ENCODE measurements around the gene EBF4. TPM values are rescaled to one million over a fixed set of nuclear protein-coding genes. Genes with fewer than 3 reads are reported as not detected.

The EBF4 gene
- total RNA-seq, 2 experiments from 2014 or later = 0.27 to 0.64 TPM

DNA sequence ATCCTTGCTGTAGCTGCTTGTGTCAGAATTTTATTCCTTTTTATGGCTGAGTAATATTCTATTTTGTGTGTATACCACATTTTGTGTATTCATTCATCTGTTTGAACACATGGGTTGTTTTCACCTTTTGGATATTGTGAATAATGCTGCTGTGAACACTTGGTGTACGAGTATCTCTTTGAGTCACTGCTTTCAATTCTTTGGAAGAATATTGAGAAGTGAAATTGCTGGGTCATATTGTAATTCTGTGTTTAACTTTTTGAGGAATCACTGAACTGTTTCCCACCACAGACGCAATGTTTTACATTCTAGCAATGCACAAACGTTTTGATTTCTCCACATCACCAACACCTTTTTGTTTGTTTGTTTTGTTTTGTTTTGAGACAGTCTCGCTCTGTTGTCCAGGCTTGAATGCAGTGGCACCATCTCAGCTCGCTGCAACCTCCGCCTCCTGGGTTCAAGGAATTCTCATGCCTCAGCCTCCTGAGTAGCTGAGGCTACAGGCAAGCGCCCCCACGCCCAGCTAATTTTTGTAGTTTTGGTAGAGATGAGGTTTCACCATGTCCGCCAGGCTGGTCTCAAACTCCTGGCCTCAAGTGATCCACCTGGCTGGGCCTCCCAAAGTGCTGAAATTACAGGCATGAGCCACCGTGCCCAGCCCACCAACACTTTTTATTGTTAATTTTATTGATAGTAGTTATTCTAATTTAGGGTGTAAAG, 86.2 kb downstream of the EBF4 start:
- POLR2A ChIA-PET = no interaction called here
- peaks cover 21% of the 10 kb centered on the region for H3K27me3 Mint-ChIP-seq
- DNase-seq = no peak
- H3K27ac Mint-ChIP-seq = no peak overlapping the region
- H3K4me1 Mint-ChIP-seq = peaks cover 1% of the 10 kb centered on the region
- CTCF ChIA-PET = no interaction called here
- H3K4me3 Mint-ChIP-seq = no peak overlapping the region
- H3K36me3 Mint-ChIP-seq (ENCODE audit: low read depth) = no peaks in the 10 kb centered on the region
- peaks cover 3% of the 10 kb centered on the region for H3K9me3 Mint-ChIP-seq

DNA sequence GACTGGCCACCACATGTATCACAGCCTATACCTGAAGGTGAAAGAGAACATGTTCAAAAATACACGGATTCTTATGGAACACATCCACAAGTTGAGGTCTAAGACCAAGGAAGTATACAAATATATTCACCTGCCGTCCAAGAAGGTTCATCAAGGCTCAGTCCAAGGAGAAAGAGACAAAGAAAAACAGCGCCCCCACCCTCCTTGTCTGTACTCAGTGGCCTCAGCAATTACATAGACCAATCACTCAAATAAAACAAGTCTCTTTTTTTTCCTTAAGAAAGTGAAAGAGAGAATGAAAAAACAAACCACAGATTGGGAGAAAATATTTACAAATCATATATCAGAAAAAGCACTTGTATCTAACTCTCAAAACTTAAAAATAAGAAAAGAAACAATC, 88.4 kb downstream of the EBF4 start:
- Mint-ChIP-seq H3K4me3 (no peak overlapping the region), H3K27ac (no peak overlapping the region), H3K27me3 (peaks cover 28% of the 10 kb centered on the region), H3K9me3 (peaks cover 3% of the 10 kb centered on the region), H3K36me3 (ENCODE audit: low read depth) (no peaks in the 10 kb centered on the region), H3K4me1 (peaks cover 1% of the 10 kb centered on the region)
- no peak for DNase-seq
- ChIA-PET CTCF (no interaction called here), POLR2A (no interaction called here)

DNA sequence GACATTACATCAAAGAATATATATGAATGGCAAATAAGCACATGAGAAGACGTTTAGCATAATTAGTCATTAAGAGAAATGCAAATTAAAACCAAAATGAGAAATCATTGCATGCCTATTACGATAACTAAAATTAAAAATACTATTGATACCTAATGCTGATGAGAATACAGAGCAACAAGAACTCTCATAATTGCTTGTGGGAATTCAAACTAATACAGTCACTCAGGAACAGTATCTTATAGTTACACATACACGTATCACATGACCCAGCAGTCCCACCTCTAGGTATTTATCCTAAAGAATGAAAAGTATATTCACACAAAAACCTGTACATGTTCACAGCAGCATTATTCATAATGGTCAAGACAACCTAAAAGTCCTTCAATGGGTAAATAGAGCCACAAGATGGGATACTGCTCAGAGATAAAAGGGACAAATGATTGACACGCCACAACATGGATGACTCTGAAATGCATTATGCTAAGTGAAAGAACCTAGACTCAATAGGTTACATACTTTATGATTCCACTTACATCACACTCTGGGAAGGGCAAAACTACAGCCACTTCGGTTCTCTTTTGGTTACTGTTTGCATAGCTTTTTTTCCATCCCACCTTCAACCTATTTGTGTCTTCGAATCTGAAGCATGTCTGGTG, 91.5 kb downstream of the EBF4 start:
- Mint-ChIP-seq H3K4me3 (no peak overlapping the region), H3K27me3 (peaks cover 30% of the 10 kb centered on the region), H3K36me3 (ENCODE audit: low read depth) (no peaks in the 10 kb centered on the region), H3K27ac (no peak overlapping the region), H3K4me1 (peaks cover 1% of the 10 kb centered on the region), H3K9me3 (no peaks in the 10 kb centered on the region)
- ChIA-PET POLR2A (no interaction called here), CTCF (interaction anchor here (0.7 kb wide), 1 partner anchor 66 kb away, joined by 4 read pairs; no protein-coding TSS in a partner anchor)
- DNase-seq = no peak

DNA sequence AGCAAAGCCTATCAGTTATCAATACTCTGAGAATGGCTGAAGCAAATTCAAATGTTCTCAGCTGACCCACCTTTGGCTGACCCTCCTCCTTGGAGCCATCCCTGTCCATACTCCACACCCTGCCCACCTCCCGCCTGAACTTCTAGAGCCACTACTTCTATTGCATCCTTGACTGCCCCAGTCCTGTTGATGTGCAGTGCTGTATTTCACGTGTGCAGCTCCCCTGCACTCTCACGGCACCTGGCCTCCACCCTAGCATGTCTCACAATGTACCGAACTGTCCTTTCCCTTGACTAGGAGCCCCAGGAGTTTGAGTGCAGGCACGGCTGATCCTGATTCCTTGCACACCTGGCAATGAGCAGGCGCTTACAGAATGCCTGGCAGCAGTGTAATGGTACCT, 100.9 kb downstream of the EBF4 start:
- CTCF ChIA-PET = no interaction called here
- Mint-ChIP-seq H3K27me3 (peaks cover 18% of the 10 kb centered on the region), H3K36me3 (ENCODE audit: low read depth) (no peaks in the 10 kb centered on the region), H3K4me3 (no peak overlapping the region), H3K4me1 (peaks cover 2% of the 10 kb centered on the region), H3K9me3 (no peaks in the 10 kb centered on the region), H3K27ac (no peak overlapping the region)
- DNase-seq = no peak
- POLR2A ChIA-PET = no interaction called here

DNA sequence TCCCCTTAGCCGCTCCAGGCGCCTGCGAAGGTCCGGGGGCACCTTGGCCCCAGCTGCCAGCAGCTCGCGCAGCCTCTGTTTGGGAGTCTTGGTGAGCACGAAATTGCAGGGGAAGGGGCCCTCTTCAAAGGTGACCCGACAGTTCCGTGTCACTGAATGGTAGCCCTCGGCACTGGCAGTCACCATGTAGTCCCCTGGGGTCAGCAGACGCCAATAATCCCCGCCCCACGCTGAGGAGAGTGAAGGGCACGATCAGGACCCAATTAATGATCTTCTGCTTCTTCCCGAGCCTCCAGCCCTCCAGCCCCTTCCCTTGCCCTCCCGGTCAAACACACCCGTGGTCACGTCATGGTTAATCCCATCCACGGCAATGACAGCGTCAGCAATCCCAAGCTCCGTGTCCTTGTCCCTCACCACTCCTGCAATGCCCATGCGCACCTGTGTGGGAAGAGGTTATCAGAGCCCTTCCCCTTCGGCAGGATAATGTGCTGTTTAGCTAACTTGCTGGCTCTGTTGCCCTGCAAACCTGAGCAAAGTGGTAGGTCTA, 101.7 kb downstream of the EBF4 start:
- H3K27ac Mint-ChIP-seq = no peak overlapping the region
- ChIA-PET CTCF (interaction anchor here (0.7 to 1.0 kb wide), 2 partner anchors 9 to 526 kb away, joined by 3 to 4 read pairs; no protein-coding TSS in a partner anchor), POLR2A (no interaction called here)
- peaks cover 2% of the 10 kb centered on the region for H3K4me1 Mint-ChIP-seq
- no peak for DNase-seq
- H3K4me3 Mint-ChIP-seq = no peak overlapping the region
- no peaks in the 10 kb centered on the region for H3K9me3 Mint-ChIP-seq
- no peaks in the 10 kb centered on the region for H3K36me3 Mint-ChIP-seq (ENCODE audit: low read depth)
- peaks cover 25% of the 10 kb centered on the region for H3K27me3 Mint-ChIP-seq

DNA sequence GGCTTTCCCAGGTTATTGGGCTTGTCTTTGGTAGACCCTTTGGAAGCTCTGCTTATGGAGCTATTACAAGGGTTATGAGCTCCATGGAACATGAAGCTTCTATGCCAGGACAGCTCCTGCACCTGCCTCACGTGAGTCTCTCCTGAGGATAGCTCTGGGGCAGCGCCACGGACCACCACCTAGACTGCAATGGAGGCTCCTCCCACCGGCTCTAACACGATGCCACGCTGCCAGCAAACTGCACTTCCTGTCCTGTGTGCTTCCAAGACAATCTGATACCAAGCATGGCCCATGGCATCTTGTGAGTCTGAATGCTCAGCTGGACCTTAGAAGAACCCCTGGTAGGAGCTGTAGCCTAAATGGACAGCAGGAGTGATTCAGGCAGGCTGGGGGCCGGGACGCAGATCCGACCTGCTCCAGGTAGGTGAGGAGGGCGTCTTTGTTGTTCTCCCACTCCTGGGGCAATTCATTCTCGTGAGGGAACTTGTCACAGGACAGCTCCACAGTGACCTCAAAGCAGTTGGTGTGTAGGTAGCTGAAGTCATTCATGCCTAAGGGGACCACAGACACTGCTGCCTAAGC, 102.4 kb downstream of the EBF4 start:
- POLR2A ChIA-PET = no interaction called here
- Mint-ChIP-seq H3K27ac (no peak overlapping the region), H3K27me3 (peaks cover 32% of the 10 kb centered on the region), H3K36me3 (ENCODE audit: low read depth) (no peaks in the 10 kb centered on the region), H3K4me3 (no peak overlapping the region), H3K4me1 (peaks cover 8% of the 10 kb centered on the region), H3K9me3 (no peaks in the 10 kb centered on the region)
- DNase-seq = no peak
- CTCF ChIA-PET = interaction anchor here (0.7 to 1.0 kb wide), 2 partner anchors 9 to 525 kb away, joined by 3 to 4 read pairs; no protein-coding TSS in a partner anchor

DNA sequence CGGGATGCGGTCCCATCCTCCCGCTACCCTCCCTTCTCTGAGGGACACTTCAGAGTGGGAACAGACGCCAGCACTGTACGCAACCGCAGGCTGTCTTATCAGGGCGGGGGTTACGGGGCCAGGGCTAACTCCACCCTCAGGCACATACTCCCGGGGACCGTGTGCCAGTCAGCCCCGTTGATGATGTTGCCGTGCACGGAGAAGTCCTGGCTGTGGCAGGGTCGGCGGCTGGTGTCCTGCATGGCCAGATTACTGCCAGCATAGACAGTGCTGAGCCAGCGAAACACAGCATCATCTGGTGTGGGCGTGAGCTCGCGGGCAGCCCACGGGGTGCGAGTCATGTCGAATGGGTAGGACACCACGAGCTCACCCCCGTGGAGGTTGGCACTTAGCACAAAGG, 102.9 kb downstream of the EBF4 start:
- ChIA-PET CTCF (interaction anchor here (2.2 kb wide), 1 partner anchor 43 kb away, joined by 7 read pairs; no protein-coding TSS in a partner anchor), POLR2A (no interaction called here)
- H3K27me3 Mint-ChIP-seq = peaks cover 32% of the 10 kb centered on the region
- H3K4me3 Mint-ChIP-seq = no peak overlapping the region
- no peak for DNase-seq
- H3K36me3 Mint-ChIP-seq (ENCODE audit: low read depth) = no peaks in the 10 kb centered on the region
- H3K4me1 Mint-ChIP-seq = peaks cover 10% of the 10 kb centered on the region
- H3K9me3 Mint-ChIP-seq = no peaks in the 10 kb centered on the region
- no peak overlapping the region for H3K27ac Mint-ChIP-seq

DNA sequence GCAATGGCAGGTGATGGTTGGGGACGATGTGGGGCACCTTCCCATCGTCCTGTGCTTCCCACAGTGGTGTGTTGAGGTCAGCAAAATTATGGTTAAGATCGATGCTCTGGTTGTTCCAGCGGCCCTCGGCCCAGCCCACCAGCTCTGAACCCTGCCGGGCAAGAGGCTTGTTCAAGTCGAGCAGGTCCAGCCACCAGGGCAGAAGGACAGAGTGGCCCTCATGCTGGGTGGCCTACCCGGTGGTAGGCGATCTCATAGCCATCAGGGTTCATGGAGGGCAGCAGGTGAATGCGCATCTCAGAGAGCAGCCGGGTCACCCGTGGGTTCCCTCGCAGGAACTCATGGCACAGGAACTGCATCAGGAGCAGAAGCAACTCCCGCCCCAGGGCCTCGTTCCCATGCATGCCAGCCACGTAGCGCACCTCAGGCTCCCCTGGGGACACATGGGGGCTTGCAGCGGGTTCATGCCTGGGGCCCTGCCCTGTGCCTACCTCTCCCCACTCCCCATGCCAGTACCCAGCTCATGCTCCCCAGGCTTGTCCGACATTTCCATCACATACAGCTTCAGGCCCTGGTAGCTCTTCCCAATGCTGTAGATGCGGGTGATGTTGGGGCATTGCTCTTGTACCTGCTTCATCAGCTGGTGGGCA, 103.6 kb downstream of the EBF4 start:
- Mint-ChIP-seq H3K4me3 (no peak overlapping the region), H3K9me3 (no peaks in the 10 kb centered on the region), H3K4me1 (peaks cover 15% of the 10 kb centered on the region), H3K27me3 (peaks cover 38% of the 10 kb centered on the region), H3K36me3 (ENCODE audit: low read depth) (peaks cover 1% of the 10 kb centered on the region), H3K27ac (no peak overlapping the region)
- ChIA-PET CTCF (interaction anchor here (2.2 kb wide), 1 partner anchor 43 kb away, joined by 7 read pairs; no protein-coding TSS in a partner anchor), POLR2A (no interaction called here)
- no peak for DNase-seq

DNA sequence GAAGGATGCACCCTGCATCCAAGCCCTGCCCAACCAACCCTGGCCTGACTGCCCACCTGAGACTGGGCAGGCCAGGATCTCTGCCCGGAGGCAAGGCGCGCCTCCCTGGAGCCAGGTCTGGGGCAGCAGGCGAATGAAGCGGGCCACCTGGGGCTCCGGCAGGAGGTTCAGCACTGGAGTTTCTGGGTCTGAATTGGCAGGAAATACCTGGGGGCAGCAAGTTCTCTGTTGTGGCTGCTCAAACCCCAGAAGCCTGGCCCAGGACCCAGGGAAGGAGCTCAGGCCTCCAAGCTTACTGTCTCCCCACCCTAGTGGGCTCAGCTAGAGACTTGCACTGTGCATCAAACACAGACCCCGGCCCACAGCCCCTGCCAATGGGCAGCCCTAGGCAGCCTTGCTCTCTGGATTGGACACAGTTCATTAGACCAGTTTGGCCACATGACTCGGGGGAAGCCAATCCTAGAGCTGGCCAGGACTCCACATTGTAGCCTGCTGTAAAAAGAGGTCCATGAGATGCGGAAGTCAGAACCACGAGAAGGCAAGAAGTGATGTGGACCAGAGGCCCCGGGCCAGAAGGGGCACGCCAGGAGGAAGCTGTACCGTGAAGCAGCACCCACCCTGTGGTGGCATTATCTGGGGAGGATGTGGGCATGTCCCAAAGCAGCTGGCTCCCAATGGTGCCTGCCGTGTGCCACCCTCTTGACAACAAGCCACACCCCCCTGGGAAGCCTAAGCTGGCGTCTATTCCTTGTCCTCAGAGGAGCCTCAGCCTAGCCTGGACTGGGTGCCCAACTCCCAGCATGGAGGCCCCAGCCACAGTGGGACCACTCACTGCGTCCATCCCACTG, 104.8 kb downstream of the EBF4 start:
- H3K9me3 Mint-ChIP-seq = no peaks in the 10 kb centered on the region
- H3K4me1 Mint-ChIP-seq = peaks cover 20% of the 10 kb centered on the region
- DNase-seq = no peak
- H3K4me3 Mint-ChIP-seq = no peak overlapping the region
- POLR2A ChIA-PET = no interaction called here
- H3K36me3 Mint-ChIP-seq (ENCODE audit: low read depth) = peaks cover 1% of the 10 kb centered on the region
- no peak overlapping the region for H3K27ac Mint-ChIP-seq
- CTCF ChIA-PET = interaction anchor here (0.9 to 2.2 kb wide), 2 partner anchors 12 to 45 kb away, joined by 3 to 7 read pairs; no protein-coding TSS in a partner anchor
- peaks cover 45% of the 10 kb centered on the region for H3K27me3 Mint-ChIP-seq

DNA sequence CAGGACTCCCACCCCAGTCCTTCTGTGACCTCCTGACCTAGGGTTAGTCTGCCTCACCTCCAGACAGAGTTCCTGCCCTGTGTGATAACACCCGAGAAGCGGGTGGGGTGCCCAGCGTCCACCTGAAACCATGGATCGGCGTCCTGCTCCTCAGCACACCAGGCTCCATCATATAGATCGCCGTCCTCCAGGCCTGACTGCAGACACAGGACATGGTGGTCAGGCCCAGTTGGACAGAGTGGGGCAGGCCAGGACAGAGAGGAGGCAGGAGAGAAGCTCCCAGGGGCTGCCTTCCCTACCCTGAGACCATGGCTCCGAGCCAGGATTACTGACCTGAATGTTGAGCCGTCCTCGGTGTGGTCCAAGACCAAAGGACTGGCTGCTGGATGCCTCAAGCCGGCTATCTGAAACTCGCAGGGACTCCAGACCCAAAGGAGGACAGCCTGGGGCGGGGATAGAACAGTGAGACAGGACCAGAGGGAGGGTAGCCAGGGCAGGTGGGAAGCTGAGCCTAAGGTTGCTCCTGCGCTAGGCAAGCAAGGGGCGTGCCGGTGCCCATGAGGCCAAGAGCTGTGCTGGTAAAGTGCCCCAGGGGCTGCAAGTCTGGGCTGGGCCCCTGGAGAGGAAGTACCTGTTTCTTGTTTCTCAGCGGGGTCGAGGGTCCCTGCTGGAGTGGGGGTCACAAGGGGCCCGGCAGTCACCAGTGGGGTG, 105.7 kb downstream of the EBF4 start:
- CTCF ChIA-PET = interaction anchor here (0.6 to 0.9 kb wide), 2 partner anchors 13 to 104 kb away, joined by 3 read pairs; no protein-coding TSS in a partner anchor
- Mint-ChIP-seq H3K4me3 (no peak overlapping the region), H3K27ac (no peak overlapping the region), H3K36me3 (ENCODE audit: low read depth) (peaks cover 3% of the 10 kb centered on the region), H3K4me1 (peaks cover 20% of the 10 kb centered on the region), H3K27me3 (peaks cover 47% of the 10 kb centered on the region), H3K9me3 (no peaks in the 10 kb centered on the region)
- DNase-seq = no peak
- POLR2A ChIA-PET = no interaction called here

DNA sequence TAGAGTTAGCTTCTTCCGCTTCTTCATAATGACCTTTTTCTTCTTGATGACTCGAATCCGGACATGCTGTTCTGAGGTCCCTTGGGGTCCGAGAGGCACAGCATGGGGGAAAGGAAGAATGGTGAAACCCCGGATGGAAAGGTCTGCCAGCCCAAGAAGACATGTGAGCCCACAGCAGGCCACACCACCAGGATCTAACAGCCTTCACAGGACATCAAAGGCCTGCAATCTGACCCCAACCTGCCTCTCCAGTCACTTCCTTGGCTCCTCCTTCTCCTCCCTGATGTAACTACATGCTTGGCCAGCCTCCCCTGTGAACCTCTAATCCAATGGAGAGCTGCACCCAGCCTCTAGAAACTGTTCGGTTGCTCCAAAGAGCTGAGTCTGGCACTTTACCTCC, 106.2 kb downstream of the EBF4 start:
- Mint-ChIP-seq H3K27me3 (peaks cover 46% of the 10 kb centered on the region), H3K9me3 (no peaks in the 10 kb centered on the region), H3K4me1 (peaks cover 20% of the 10 kb centered on the region), H3K4me3 (no peak overlapping the region), H3K27ac (no peak overlapping the region), H3K36me3 (ENCODE audit: low read depth) (peaks cover 3% of the 10 kb centered on the region)
- ChIA-PET CTCF (interaction anchor here (0.6 kb wide), 1 partner anchor 104 kb away, joined by 3 read pairs; no protein-coding TSS in a partner anchor), POLR2A (no interaction called here)
- DNase-seq = no peak

Data from activated CD4-positive, alpha-beta T cell treated with anti-CD3 and anti-CD28 coated beads, Interleukin-2, amount 10 ng/mL, durations not matched to agents 7 days and 5 days (primary cell).